Lung (tissue), 12 donors: ENCODE measurements around the gene NDUFS4. TPM values are rescaled to one million over a fixed set of nuclear protein-coding genes. Genes with fewer than 3 reads are reported as not detected.
A peak's percentile ranks its signal among the peaks of the same experiment; 100 is the strongest.
"Not testable (repeated sequence)": the region's sequence is repeated elsewhere in the genome, so short reads cannot be mapped to it uniquely, and the experiment has no call there.

Source experiments
- ATAC-seq: fragments of 200-7000 bp; cut with Tn5 transposase; one replicate; pipeline ENCODE4 v1.9.1; 2020; ENCODE audit warnings: moderate number of reproducible peaks; ENCODE audit not compliant: insufficient read depth, low FRiP score
- DNase-seq, 3 donors: peaks; one replicate each; pipeline ENCODE4 v3.0.0-alpha.2; 2013 to 2017
- H3K27ac ChIP-seq, 2 donors: one replicate each; pipeline ENCODE4 v1.5.1; 2013; ENCODE audit warnings: mild to moderate bottlenecking in 2 of 2, moderate library complexity in 2 of 2, control low read depth in 1 of 2, inconsistent platforms in 1 of 2, low read depth in 1 of 2, low read length in 1 of 2
- H3K27me3 ChIP-seq, 3 donors: one replicate each; pipeline ENCODE4 v1.5.1; 2013; ENCODE audit warnings: low read length in 2 of 3; ENCODE audit not compliant: control insufficient read depth in 3 of 3, insufficient read depth in 3 of 3
- H3K36me3 ChIP-seq, 4 donors: one replicate each; pipeline ENCODE4 v1.5.1; 2013; ENCODE audit warnings: low read length in 4 of 4, mild to moderate bottlenecking in 1 of 4, moderate library complexity in 1 of 4; ENCODE audit not compliant: control insufficient read depth in 4 of 4, insufficient read depth in 4 of 4
- H3K4me1 ChIP-seq, 5 donors: one replicate each; pipeline ENCODE4 v1.5.1; 2013; ENCODE audit warnings: low read length in 5 of 5, mild to moderate bottlenecking in 2 of 5, moderate library complexity in 1 of 5; ENCODE audit not compliant: control insufficient read depth in 5 of 5, insufficient read depth in 5 of 5
- H3K4me3 ChIP-seq: one replicate; pipeline ENCODE4 v1.5.1; 2013; ENCODE audit warnings: mild to moderate bottlenecking, control low read depth, moderate library complexity
- H3K9ac ChIP-seq, 2 donors: one replicate each; pipeline ENCODE4 v1.5.1; 2013; ENCODE audit warnings: low read length in 2 of 2, control low read depth in 1 of 2; ENCODE audit not compliant: insufficient read depth in 1 of 2
- H3K9me3 ChIP-seq, 4 donors: one replicate each; pipeline ENCODE4 v1.5.1; 2013; ENCODE audit warnings: low read length in 3 of 4, mild to moderate bottlenecking in 1 of 4, moderate library complexity in 1 of 4; ENCODE audit not compliant: control insufficient read depth in 4 of 4, insufficient read depth in 3 of 4
- WGBS, 2 donors: extraction: QIAGEN DNeasy Blood & Tissue Kit; methylation state at CpG; one replicate each; pipeline ENCODE4 v1.1.7; 2013; 5-methylcytosine and 5-hydroxymethylcytosine counted together
- polyA plus RNA-seq, 2 donors: library from polyadenylated mRNA; stranded (reverse); fragments of 200-250 nt; gene quantifications; one replicate each; pipeline ENCODE4 v1.2.1, GENCODE V29; 2013
- total RNA-seq, 2 donors: library from RNA; depleted of rRNA in 1 of 2; stranded (reverse); fragments of >200 nt in 1 of 2; gene quantifications; one replicate each; pipeline ENCODE4 v1.2.1, GENCODE V29; 2014 to 2021
- TF ChIP-seq, protein P1 (sequence below): IDR thresholded peaks from 2 replicates; pipeline ENCODE4 v1.5.1; 2012; ENCODE audit warnings: mild to moderate bottlenecking; ENCODE audit errors: control extremely low read depth, extremely low read depth
- donor health status: control.
- donor health status: control.
- donor health status: Bipolar disorder and iron deficiency.
- donor health status: healthy.
- donor health status: DM: yes; HTN: yes; CAD: no.

NDUFS4 gene
- total and polyA plus RNA-seq, 4 donors = 45.7 to 96.1 (median 61.8) TPM

DNA sequence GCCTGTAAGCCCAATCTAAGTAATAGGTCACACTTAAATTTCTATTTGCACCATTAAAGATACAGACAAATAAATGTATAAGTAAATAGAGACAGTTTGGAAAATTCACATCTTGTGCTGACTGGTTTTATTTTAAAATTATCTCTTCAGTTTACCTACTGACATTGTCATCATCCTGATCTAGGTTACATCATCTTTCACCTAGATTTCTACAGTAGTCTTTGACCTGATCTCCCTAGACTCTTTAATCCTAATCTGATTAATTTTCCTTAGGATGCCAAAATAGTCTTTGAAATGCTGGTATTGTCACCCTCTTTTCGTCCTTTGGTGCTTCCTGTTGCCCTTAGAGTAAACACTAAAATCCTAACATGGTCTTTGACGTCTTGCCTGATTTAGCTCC lies 43.9 kb downstream of the NDUFS4 start:
- Histone ChIP-seq H3K9ac (no peak overlapping the region), H3K4me3 (no peak overlapping the region), H3K4me1 (peaks cover 0 to 21% (median 2%) of the 10 kb centered on the region in 5 donors), H3K36me3 (peaks cover 0 to 11% (median 4%) of the 10 kb centered on the region in 4 donors), H3K27ac (peak overlapping the region in 1 of 2 donors; percentile 6), H3K9me3 (no peaks in the 10 kb centered on the region), H3K27me3 (no peaks in the 10 kb centered on the region)
- WGBS, 2 donors = 71 to 81% methylated on average over 2 of the region's 2 CpGs
- DNase-seq = no peak
- TF ChIP-seq, protein P1, sequence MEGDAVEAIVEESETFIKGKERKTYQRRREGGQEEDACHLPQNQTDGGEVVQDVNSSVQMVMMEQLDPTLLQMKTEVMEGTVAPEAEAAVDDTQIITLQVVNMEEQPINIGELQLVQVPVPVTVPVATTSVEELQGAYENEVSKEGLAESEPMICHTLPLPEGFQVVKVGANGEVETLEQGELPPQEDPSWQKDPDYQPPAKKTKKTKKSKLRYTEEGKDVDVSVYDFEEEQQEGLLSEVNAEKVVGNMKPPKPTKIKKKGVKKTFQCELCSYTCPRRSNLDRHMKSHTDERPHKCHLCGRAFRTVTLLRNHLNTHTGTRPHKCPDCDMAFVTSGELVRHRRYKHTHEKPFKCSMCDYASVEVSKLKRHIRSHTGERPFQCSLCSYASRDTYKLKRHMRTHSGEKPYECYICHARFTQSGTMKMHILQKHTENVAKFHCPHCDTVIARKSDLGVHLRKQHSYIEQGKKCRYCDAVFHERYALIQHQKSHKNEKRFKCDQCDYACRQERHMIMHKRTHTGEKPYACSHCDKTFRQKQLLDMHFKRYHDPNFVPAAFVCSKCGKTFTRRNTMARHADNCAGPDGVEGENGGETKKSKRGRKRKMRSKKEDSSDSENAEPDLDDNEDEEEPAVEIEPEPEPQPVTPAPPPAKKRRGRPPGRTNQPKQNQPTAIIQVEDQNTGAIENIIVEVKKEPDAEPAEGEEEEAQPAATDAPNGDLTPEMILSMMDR = no peak
- no peak for ATAC-seq

DNA sequence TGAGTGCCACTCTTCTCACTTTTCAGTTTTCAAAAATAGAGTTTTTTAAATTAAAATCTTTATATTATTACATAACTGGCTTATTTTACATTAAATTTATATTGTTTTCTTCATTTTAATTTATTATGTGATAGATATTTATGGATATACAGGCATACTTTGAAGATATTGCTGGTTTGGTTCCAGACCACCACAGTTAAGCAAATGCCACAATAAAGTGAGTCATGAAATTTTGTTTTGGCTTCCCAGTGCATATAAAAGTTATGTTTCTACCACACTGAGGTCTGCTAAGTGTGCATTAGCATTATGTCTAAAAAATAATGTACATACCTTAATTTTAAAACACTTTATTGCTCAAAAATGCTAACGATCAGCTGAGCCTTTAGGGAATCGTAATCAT lies 47.4 kb downstream of the NDUFS4 start:
- peak in 2 of 3 donors; percentile 46 to 53 for DNase-seq
- H3K9me3 ChIP-seq = no peaks in the 10 kb centered on the region
- H3K4me1 ChIP-seq = peaks cover 0 to 22% (median 4%) of the 10 kb centered on the region in 5 donors
- WGBS, 2 donors = 93 to 97% methylated on average over 2 of the region's 2 CpGs
- no peak overlapping the region for H3K9ac ChIP-seq
- TF ChIP-seq, protein P1 = no peak
- H3K4me3 ChIP-seq = no peak overlapping the region
- H3K36me3 ChIP-seq = peaks cover 0 to 15% (median 4%) of the 10 kb centered on the region in 4 donors
- no peaks in the 10 kb centered on the region for H3K27me3 ChIP-seq
- no peak for ATAC-seq
- H3K27ac ChIP-seq = no peak overlapping the region

GRCh38 chr5:53608897-53609296 lies 48.5 kb downstream of the NDUFS4 start:
- Histone ChIP-seq H3K36me3 (peaks cover 0 to 15% (median 4%) of the 10 kb centered on the region in 4 donors), H3K4me1 (peaks cover 0 to 13% (median 4%) of the 10 kb centered on the region in 5 donors)
- 73 to 97% methylated on average over 4 of the region's 4 CpGs for WGBS, 2 donors
- DNase-seq, H3K27me3 ChIP-seq, H3K27ac ChIP-seq, H3K9me3 ChIP-seq, ATAC-seq, H3K9ac ChIP-seq, H3K4me3 ChIP-seq: not testable (repeated sequence)

- DNase-seq = no peak
These were observed 52.6 kb downstream of the NDUFS4 start for GRCh38 chr5:53613061-53613460.

More at GRCh38 chr5:53613061-53613460, 52.6 kb downstream of the NDUFS4 start:
- Histone ChIP-seq H3K9me3 (no peaks in the 10 kb centered on the region), H3K4me3 (no peak overlapping the region), H3K36me3 (peaks cover 0 to 6% (median 0%) of the 10 kb centered on the region in 4 donors), H3K27me3 (no peaks in the 10 kb centered on the region), H3K9ac (no peak overlapping the region), H3K4me1 (peaks cover 0 to 8% (median 0%) of the 10 kb centered on the region in 5 donors), H3K27ac (no peak overlapping the region)
- no peak for ATAC-seq
- TF ChIP-seq, protein P1 = no peak
- WGBS, 2 donors = 84 to 89% methylated on average over 3 of the region's 3 CpGs
